ENCODE results near the gene GUCD1. TPM values are rescaled to one million over a fixed set of nuclear protein-coding genes. Genes with fewer than 3 reads are reported as not detected.

Gene GUCD1
- total and polyA plus RNA-seq, 2 of the 8 experiments (the other 6 are each of a cell fraction or from before 2014, with no cell fraction given) = 85.2 to 128 TPM

DNA sequence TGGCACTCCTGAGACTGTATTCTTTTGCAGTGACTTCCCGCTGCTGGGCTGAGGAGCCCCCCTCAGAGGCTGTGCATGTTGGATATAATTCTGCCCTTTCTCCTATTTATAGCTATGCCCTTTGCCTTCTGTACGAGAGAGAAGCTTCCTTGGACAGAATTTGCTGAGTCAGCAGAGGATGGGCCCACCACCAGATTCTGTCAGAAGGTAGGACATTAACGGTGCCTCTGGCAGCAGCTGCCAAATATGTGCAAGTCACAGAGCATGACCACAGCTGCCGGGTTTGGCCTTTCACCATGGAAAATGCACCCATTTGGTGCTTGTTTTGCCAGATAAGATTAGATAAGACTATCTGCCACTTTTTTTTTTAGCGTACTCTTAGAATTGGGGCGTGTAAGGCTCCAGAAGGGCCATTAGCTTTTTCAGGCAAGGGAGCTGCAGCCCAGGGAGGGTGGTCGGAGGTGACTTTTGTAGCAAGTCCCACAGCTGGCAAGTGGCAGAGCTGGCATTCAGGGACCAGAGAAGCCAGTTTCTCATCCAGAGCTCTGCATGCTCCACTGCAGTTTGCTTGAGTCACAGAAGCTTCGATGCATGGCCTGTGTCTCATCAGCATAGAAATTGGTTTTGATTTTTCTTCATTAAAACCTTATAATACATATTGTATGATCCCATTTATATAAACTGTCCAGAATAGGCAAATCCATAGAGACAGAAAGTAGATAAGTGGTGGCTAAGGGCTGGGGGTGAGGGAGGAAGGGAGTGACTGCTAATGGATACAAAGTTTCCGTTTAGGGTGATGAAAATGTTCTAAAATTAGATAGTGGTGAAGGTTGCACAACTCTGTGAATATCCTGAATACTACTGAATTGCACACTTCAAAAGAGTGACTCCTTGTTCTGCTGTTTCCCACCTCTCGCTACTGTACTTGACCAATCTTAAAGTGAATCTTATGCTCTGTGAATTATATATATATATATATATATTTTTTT is 44.0 kb downstream of the GUCD1 start:
- H2BK12ac ChIP-seq (ENCODE audit: low read depth, low read length) = no peak overlapping the region
- no peak overlapping the region for H2BK5ac ChIP-seq (ENCODE audit: low read depth, low read length)
- H3K4me2 ChIP-seq (ENCODE audit: insufficient read depth in 1 of 2, low read depth in 2 of 2, low read length in 2 of 2) = no peak overlapping the region
- no peaks in the 10 kb centered on the region for H3K27me3 ChIP-seq (replicated peaks in 1 of 4; ENCODE audit: control insufficient read depth in 3 of 4, extremely low read depth in 1 of 4, insufficient read depth in 3 of 4, low read length in 3 of 4)
- no peak overlapping the region for H3K9ac ChIP-seq (replicated peaks in 1 of 4; ENCODE audit: extremely low read depth in 1 of 4, low read depth in 3 of 4, low read length in 3 of 4)
- no peak overlapping the region for H3K4ac ChIP-seq (replicated peaks; ENCODE audit: insufficient read length, low read depth, low read length)
- POLR2A ChIA-PET (ENCODE audit: partially characterized antibody) = interaction anchor here (0.6 kb wide), 1 partner anchor 11 kb away, joined by 3 read pairs; no protein-coding TSS in a partner anchor
- peaks cover 0 to 13% (median 9%) of the 10 kb centered on the region in 4 experiments; a peak in 4 of 7 replicates for H3K4me1 ChIP-seq (replicated peaks in 1 of 4; ENCODE audit: control insufficient read depth in 3 of 4, insufficient read depth in 4 of 4, low read length in 3 of 4)
- 92% methylated on average over 10 of the region's 10 CpGs; no CpG with 5 or more reads in 1 of the 2 experiments for WGBS, 2 experiments (ENCODE audit: extremely low coverage in 1 of 2, insufficient coverage in 1 of 2, insufficient read length in 1 of 2, insufficient replicate concordance in 2 of 2, low coverage in 1 of 2, low lambda C conversion rate in 2 of 2, missing lambda C conversion rate in 1 of 2)
- H2AFZ ChIP-seq (ENCODE audit: low read length) = no peak overlapping the region
- no peaks in the 10 kb centered on the region for H3K79me1 ChIP-seq (ENCODE audit: low read depth, low read length)
- no peak for TF ChIP-seq HDAC2 (IDR thresholded peaks at IDR 0.05; ENCODE audit: borderline replicate concordance in 1 of 2, low read depth in 2 of 2, low read length in 2 of 2)
- TF ChIP-seq BACH1 (IDR thresholded peaks at IDR 0.05; ENCODE audit: low read length) = peak; percentile 69; the same call in 1 of the 2 replicates
- TF ChIP-seq MAFK (IDR thresholded peaks at IDR 0.05; ENCODE audit: low read depth, low read length) = peak; percentile 99
- H4K5ac ChIP-seq (ENCODE audit: insufficient read length, low read depth, low read length) = no peak overlapping the region
- no peak for FAIRE-seq
- H3K9me3 ChIP-seq (ENCODE audit: insufficient read depth in 2 of 2, low read depth in 1 of 2, low read length in 1 of 2) = no peaks in the 10 kb centered on the region
- no peak overlapping the region for H2AK5ac ChIP-seq (ENCODE audit: low read depth, low read length)
- H2BK15ac ChIP-seq (ENCODE audit: low read length) = no peak overlapping the region
- no peaks in the 10 kb centered on the region for H3K23me2 ChIP-seq (ENCODE audit: low read depth, low read length)
- H3K27ac ChIP-seq (ENCODE audit: low read depth, low read length) = no peak overlapping the region
- no peak overlapping the region for H3K56ac ChIP-seq (replicated peaks; ENCODE audit: insufficient read length, low read depth, low read length)
- H3K18ac ChIP-seq (ENCODE audit: extremely low read depth, low read length) = no peak overlapping the region
- no peak overlapping the region for H2BK120ac ChIP-seq (replicated peaks; ENCODE audit: low read depth, low read length)
- no peak overlapping the region for H4K8ac ChIP-seq (ENCODE audit: extremely low read depth, insufficient read depth, low read length)
- H4K20me1 ChIP-seq (replicated peaks in 1 of 2; ENCODE audit: control insufficient read depth in 1 of 2, insufficient read depth in 2 of 2, low read length in 2 of 2) = no peaks in the 10 kb centered on the region
- no peak for DNase-seq (ENCODE audit: low read depth in 1 of 2, low spot score in 2 of 2)
- H3K36me3 ChIP-seq (ENCODE audit: control insufficient read depth in 2 of 4, insufficient read depth in 4 of 4, low read length in 3 of 4) = no peaks in the 10 kb centered on the region
- no peak overlapping the region for H3K14ac ChIP-seq (ENCODE audit: insufficient read length)
- 0 out of 2 replicates have a peak overlapping the region, but pooled peaks have one; percentile 40 for H2BK20ac ChIP-seq (ENCODE audit: low read length)
- H4K91ac ChIP-seq (replicated peaks; ENCODE audit: insufficient read length, low read length) = no peak overlapping the region
- no peaks in the 10 kb centered on the region for H3K79me2 ChIP-seq (ENCODE audit: control insufficient read depth in 1 of 2, insufficient read depth in 2 of 2, low read length in 2 of 2)
- CTCF ChIA-PET (ENCODE audit: partially characterized antibody) = interaction anchor here (0.7 to 7.6 kb wide), 4 partner anchors 8 to 89 kb away, joined by 3 to 70 read pairs (median 9); no protein-coding TSS in a partner anchor
- no peak overlapping the region for H3K23ac ChIP-seq (ENCODE audit: insufficient read length)
- no peak overlapping the region for H3K4me3 ChIP-seq (ENCODE audit: extremely low read depth in 1 of 4, insufficient read depth in 2 of 4, low read depth in 3 of 4, low read length in 4 of 4)
